Activated T-helper 1 cell treated with Interleukin-2 at 50 U/mL for 16 hours (primary cell): Measurements from ENCODE around the gene SKAP1.
"Not testable (repeated sequence)": the region's sequence is repeated elsewhere in the genome, so short reads cannot be mapped to it uniquely, and the experiment has no call there.

Experiments
- DNase-seq: peaks from one replicate; pipeline ENCODE4 v3.0.0-alpha.2; 2020; ENCODE audit warnings: low read depth

SKAP1 gene

DNA sequence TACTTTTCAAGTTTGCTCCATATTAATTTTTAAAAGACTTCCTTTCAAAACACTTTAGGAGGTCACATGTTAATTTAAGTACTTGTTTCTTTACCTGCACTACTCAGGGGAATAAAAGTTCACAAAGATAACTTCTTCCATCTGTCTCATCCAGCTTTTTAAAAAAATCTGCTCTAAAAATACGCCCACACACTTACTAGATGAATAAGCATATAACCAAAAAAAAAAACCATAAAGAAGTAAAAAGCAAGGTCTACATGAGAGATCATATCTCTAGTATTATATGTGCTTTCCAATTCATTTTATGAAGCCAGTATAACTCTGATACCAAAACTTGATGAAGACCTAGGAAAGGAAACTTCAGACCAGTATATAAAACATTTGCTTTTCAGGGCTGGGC lies 17.2 kb downstream of the SKAP1 start:
- no peak for DNase-seq

DNA sequence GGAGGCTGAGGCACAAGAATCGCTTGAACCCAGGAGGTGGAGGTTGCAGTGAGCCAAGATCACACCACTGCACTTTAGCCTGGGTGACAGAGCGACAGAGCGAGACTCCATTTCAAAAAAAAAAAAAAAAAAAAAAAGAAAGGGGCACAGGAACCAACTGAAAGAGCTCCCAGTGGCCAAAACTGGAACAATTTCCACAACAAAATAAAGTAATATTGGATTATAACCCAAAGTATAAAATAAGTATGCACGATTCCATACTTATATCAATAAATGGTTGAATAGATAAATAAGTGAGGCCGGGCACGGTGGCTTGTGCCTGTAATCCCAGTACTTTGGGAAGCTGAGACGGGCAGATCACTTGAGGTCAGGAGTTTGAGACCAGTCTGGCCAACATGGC lies 19.2 kb downstream of the SKAP1 start:
- not testable (repeated sequence) for DNase-seq

DNA sequence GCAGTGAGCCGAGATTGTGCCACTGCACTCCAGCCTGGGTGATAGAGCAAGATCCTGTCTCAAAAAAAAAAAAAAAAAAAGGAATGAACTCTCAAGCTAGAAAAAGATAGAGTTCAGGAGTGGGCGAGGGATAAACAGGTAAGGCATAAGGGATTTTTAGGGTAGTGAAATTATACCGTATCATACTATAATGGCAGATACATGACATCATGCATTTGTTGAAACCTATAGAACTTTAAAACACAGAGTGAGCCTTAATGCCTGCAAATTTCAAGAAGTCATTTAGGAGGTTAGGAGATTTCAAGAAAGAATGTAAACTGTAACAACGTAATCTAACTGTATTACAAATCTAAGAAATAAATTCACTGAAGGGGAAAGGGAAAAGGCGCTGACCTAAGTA lies 20.4 kb downstream of the SKAP1 start:
- DNase-seq, result no peak

DNA sequence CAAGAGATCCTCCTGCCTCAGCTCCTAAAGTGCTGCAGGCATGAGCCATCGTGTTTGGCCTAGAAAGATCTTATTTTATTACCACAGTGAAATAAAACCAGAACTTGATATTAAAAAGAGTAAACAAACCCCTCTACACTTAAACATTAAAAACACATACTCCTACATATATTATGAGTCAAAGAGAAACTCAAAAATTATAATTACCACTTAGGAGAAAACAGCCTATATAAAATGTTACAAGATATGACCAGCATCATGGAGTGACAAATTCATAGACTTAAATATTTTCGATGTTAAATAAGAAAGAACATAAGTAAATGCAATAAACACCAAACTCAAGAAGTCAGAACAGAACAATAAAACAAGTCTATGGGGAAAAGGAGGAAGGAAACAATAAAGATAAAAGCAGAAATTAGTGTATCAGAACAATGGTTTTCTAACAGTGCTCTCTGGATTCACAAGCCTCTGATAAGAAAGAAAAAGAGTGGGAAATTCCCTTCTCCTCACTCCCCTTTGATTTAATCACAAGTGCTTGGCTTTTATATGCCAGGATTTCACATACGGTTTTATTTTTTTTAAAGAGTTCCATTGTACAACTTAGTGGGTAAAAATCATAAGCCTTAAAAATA lies 23.0 kb downstream of the SKAP1 start:
- no peak for DNase-seq

GRCh38 chr17:48394821-48395220 lies 35.2 kb downstream of the SKAP1 start:
- no peak for DNase-seq

DNA sequence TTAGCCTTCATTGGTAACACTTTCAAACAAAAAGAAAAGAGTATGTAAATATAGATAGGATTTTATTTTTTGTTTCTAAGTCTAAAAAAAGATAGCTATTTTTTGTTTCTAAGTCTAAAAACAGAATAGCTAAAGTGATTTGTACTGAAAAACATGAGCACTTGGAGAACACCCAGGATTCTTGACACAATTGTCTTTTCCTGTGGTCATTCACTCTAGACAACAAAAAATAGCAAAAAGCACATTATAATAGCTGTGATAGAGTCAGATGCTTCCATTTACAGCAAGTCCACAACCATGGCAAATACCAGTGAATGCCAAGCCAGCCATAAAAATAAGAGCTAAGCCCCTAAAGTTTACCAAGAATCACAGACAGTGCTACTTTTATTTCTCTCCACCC lies 36.7 kb downstream of the SKAP1 start:
- DNase-seq, result no peak

- DNase-seq, result no peak
These were observed 37.2 kb downstream of the SKAP1 start for GRCh38 chr17:48392857-48393256.

- no peak for DNase-seq
These were observed 38.6 kb downstream of the SKAP1 start for GRCh38 chr17:48391444-48391843.

DNA sequence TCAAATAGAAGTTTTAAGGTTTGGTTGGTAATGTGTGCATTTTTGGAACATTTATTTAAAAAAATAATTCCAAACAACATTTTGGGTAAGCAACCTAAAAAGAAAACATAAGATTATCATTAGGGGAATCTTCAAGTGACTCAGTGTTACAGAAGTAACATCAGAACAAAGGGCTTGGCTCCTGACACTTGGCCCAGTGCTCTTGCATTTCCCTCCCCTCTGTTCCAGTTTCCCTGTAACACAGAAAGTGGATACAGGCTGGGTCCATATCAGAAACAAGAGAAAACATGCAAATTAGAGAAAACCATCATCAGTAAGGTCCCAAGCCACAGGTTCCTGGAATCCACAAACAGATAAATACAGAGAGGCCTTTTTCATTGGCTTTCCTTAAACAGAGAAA lies 40.1 kb downstream of the SKAP1 start:
- DNase-seq, result no peak

GRCh38 chr17:48388955-48389743 lies 40.9 kb downstream of the SKAP1 start:
- DNase-seq, result no peak

- DNase-seq, result no peak
These were observed 43.2 kb downstream of the SKAP1 start for GRCh38 chr17:48386826-48387225.

GRCh38 chr17:48385319-48385718 lies 44.7 kb downstream of the SKAP1 start:
- no peak for DNase-seq

DNA sequence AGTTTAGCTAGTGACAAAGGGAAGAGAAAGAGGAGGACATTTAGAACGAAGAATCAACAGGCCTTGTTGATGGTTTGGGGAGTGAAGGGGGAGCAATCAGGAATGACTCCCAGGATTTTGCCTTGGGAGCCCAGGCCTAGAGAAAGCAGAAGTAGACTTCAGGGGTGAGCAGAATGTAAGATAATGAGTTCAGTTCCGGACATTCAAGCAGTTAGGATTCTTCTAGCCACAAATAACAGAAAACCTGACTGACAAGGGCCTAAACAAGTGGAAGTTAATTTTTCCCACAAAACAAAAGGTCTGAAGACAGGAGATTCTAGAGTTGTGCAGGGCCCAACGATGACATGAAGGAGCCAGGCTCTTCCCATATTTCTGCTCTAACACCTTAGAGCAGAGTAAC lies 45.9 kb downstream of the SKAP1 start:
- no peak for DNase-seq

- no peak for DNase-seq
These were observed 47.0 kb downstream of the SKAP1 start for GRCh38 chr17:48382989-48383388.

DNA sequence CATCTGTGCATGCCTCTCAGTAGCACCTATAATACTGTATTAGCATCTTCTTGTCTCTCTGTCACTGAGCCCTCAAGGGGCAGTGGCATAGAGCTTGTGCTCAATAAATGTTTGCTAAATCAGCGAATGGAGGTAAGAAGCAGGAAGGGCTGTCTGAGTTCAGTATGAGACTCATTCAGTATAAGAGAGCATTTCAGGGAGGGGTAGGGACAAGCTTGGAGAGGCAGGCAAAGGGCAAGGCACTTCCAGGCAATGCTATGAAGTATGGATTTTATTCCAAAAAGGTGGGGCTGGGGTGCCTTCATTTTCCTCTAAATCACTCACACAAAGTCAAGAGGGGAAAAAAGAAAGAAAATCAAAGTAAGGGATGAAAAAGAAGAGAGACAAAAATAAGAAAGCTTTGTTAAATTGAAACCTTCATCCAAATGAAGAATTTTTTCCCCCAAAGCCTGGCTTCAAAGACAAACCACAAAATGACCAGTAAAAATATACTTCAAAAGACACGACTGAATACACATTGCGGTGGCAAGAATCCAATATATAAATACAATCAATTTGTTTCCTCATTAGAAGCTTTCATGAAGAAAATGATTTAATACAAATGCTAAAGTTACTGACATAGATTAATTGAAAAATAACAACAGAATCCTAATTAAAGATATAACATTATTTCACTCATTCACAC lies 51.2 kb downstream of the SKAP1 start:
- DNase-seq, result no peak

- no peak for DNase-seq
These were observed 51.8 kb downstream of the SKAP1 start for GRCh38 chr17:48378238-48378637.

- no peak for DNase-seq
These were observed 53.2 kb downstream of the SKAP1 start for GRCh38 chr17:48376682-48377325.

- no peak for DNase-seq
These were observed 54.7 kb downstream of the SKAP1 start for GRCh38 chr17:48375356-48375755.

GRCh38 chr17:48374650-48375230 lies 55.3 kb downstream of the SKAP1 start:
- peak; percentile 2 for DNase-seq

DNA sequence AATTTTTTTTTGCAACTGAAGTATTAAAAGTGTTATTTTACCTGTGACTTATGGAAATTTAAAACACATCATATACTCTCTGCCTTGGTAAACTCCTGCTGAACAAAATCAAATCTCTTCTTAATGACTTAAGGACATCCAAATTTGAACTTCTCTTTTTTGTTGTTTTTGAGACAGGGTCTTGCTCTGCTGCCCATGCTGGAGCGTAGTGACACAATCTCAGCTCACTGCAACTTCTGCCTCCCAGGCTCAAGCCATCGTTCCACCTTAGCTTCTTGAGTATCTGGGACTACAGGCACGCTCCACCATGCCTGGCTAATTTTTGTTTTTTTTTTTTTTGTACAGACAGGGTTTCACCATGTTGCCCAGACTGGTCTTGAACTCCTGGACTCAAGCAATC lies 56.1 kb downstream of the SKAP1 start:
- DNase-seq, result no peak

DNA sequence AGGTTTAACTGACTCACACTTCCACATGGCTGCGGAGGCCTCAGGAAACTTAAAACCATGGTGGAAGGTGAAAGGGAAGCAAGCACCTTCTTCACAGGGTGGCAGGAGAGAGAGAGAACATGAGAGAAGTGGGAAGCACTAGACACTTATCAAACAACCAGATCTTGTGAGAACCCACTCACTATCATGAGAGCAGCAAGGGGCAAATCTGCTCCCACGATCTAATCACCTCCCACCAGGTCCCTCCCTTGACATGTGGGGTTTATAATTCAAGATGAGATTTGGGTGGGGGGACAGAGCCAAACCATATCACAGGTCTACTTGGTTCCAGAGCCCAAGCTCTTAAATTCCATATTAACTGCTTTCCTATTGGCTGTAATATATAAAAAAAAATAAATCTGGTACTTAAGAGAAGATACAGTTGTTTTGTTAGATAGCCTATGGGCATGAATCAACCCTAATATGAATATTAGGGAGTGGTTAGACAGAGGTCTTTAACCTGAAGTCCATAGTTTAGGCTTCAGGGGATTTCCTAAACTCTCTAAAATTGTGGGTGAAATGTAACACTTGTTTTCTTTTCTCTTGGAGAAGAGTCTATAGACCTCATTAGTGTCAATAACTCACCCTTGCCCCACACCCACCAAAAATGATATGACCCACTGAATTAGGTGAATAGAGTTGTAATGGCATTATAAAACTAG lies 56.7 kb downstream of the SKAP1 start:
- DNase-seq, result no peak

GRCh38 chr17:48368967-48369366 lies 61.0 kb downstream of the SKAP1 start:
- DNase-seq, result not testable (repeated sequence)
